HG03575 (cell line): ENCODE data around the gene RIMKLB.

Experiments used
- ATAC-seq: cut with Tn5 transposase; IDR thresholded peaks from one replicate; pipeline ENCODE4 v1.9.1; 2021; ENCODE audit not compliant: unreplicated experiment, insufficient number of reproducible peaks, low FRiP score; ENCODE audit errors: extremely low read depth

The RIMKLB gene, protein sequence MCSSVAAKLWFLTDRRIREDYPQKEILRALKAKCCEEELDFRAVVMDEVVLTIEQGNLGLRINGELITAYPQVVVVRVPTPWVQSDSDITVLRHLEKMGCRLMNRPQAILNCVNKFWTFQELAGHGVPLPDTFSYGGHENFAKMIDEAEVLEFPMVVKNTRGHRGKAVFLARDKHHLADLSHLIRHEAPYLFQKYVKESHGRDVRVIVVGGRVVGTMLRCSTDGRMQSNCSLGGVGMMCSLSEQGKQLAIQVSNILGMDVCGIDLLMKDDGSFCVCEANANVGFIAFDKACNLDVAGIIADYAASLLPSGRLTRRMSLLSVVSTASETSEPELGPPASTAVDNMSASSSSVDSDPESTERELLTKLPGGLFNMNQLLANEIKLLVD

DNA sequence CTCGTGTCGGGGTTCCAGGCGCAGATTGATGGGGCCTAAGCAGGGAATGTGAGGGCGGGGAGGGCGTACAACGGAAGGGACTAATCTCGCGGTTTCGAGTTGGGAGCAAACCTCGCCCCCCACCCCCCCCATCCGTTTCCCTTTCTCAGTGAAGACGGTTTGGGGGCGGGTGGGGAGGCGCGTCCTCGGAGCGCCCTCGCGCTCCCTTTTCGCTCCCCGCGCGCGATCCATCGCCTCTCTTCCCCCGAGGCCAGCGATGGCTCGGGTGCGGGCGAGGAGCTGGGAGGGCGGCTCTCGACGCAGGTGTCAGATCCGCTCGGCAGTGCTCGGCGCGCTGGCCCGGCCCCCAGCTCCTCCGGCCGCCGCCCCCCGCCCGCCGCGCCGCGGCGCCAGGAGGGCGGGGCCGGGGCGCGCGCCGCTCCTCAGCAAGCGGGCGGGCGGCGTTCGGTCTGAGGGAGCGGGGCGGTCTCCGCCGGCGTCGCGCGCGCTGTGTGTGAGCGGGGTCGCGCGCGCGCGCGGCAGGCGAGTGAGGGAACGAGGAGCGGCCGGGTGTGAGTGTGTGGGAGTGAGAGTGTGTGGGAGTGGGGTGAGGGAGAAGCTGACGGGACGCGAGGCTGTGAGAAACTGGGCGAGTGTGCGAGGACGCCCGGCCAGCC lies at the start of gene RIMKLB:
RIMKLB (plus strand) TSS at position 516 of the 656 bp plus-strand sequence. CDS start 15,876 bp downstream, outside the sequence.
- ATAC-seq: no peak

DNA sequence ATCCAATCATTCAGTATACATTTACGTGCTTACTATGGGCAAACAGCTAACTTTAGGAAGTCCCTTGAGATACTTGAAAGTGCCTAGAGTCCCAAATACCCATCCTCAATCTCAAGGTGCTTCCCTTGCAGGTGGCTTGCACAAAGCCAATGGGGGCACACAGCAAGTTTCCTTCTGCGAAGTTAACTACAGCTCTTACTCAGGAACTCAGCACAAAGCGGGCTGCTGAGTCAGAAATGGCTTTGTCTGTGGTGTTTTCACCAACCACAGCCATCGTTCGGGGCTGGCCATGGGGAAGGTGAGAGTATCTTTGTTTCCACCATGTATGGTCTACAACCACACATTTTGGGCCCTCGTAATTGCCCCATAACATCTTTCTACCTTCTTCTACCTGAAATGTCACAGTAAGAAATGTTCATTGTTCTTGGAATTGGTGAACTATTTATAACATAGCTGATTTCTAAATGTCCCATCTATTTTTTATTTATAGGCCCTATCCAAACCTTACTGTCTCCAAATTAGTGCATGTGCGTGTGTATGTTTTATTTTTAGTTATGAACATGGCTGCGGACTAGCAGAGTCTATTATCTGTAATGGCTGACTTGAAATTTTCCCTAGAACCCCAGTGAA lies 49.1 kb upstream of the RIMKLB start:
- peak; percentile 53 for ATAC-seq

GRCh38 chr12:8655421-8655820 lies 42.4 kb upstream of the RIMKLB start:
- no peak for ATAC-seq

DNA sequence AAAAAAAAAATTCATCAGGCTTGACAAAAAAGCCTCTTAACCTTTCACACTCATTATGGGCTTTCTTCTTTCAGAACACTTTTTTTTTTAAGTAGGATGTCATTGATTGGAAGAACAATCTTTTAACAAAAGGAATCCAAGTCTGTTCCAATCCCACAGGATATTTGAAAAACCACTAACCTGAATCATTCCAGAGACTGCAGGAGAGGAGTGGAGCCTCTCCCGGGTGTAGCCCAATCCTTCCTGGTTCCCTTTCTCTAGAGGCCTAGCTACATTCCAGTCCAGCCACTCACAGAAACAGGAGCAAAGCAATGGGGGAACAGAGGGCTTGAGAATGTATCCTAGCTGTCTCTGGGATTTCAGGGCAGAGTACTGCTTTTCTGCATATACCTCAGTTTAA lies 39.4 kb upstream of the RIMKLB start:
- no peak for ATAC-seq

DNA sequence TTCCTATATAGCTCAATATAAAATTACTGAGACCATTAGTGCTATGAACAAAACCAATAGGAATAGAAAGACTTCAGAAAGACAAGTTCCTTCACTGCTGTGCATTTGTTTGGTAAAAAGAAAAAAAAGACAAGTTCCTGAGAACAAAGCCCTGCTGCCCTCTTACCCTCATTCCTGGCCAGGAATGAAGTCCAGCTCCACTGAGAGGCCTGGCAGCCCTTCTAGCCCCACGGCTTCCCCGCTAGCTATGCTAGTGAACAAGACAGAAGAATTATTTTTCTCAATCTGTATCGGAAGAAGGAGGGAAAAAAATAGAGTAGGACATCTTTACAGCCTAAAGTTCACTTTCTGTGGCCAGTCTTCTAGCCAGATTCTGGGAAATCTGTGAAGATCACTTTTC lies 36.8 kb upstream of the RIMKLB start:
- ATAC-seq: no peak

DNA sequence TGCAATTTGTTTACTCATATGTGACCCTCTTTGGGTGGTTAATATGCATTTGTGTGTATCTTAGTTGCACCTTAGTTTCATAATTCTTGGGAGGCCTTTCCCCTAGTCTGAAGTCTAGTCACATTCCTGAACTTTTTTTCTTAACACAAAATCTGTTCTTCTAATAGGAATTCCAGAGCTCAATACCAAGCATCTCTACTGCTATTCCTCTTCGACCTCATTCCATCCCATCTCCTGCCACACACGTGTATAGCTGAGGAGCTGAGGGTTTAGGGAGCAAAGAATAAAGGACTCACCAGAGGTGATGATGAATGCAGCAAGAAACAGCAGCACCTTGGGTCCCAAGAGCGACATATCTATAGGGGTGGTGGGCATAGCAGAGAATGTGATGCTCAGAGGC lies 36.0 kb upstream of the RIMKLB start:
- no peak for ATAC-seq

GRCh38 chr12:8662593-8662992 lies 35.2 kb upstream of the RIMKLB start, which contains the start of gene MFAP5:
Gene MFAP5, minus strand, starts transcription at chr12:8662826. Its CDS starts 722 bp downstream, at chr12:8662104.
- ATAC-seq: no peak

DNA sequence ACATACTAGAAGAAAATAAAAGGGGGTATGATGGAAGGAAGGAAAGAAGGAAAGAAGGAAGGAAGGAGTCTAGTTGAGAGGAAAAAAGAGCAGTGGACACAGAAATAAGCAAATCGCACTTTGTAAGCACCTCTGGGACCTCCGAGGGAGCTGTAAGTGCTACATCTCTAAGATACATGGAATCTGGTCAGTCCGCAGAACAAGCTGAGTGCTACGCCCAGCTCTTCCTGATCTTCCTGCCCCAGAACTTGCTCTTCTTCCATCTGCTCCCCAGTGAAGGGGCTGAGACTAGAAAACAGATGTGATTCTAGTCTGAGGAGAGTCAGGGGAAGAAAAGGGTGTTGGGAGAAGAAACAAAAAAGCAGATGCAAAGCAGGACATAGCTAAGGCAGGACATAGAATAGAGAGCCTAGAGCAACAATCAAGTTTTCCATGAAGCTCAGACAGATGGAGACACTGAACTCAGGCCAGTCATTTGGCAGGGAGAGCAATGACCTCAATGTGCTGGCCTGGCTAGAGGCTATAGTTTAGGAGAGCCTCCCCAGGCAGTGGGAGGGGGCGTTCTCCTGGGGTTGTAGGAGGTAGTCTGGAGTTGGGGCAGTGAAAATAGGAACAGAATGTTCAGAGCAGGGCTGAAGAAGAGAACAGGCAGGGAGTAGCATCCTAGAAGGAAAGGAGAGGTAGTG lies 33.4 kb upstream of the RIMKLB start:
- ATAC-seq: no peak

DNA sequence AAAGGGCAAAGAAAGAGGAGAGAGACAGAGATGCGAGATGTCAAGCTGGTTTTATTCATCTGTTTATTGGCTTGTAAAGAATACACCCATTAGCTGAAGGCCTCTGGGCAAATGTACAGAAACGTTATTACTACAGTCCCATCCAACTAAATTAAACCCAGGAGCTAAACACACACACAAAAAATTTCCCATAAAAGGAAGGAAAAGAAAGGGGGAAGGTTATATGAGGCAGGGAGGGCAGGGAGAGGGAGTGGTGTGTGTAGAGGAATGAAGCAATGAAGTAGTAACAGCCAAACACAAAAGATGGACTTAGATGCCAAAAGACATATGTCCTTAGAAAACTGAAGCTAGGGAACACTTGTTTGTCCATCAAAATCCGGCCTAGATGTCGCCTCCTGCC lies 32.0 kb upstream of the RIMKLB start:
- no peak for ATAC-seq

DNA sequence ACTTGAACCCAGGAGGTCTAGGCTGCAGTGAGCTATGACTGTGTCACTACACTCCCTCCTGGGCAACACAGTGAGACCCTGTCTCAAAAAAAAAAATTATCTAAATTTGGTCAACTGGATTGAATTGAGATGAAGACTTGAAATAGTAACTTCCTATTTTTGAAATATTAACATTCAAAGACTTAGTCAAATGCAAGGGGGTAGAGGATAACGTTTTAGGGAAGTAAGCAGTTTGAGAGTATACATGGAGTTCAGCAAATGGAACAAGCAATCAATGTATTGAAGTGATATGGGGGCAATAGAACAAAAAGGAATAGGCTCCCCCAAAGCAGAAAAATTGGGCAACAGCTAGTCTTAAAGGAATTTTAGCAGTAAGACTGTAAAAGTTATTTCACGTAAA lies 30.5 kb upstream of the RIMKLB start:
- no peak for ATAC-seq

DNA sequence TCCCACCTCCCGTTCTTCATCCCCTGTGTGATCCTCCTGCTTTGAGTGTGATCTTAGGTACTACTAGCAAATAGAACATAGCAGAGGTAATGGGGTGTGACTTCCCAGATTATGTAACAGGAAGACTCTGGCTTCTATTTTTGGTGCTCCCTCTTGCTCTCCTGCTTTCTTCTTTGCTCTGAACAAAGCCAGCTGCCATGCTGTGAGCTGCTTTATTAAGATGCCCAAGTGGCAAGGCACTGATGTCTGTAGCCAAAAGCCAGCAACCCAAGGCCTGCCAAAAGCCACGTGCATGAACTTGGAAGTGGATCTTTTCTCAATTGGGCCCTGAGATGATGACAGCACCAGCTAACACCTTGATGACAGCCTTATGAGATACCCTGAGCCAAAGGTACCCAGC lies 29.4 kb upstream of the RIMKLB start:
- no peak for ATAC-seq

GRCh38 chr12:8672381-8672780 lies 25.4 kb upstream of the RIMKLB start:
- ATAC-seq: no peak

GRCh38 chr12:8675591-8676036 lies 22.2 kb upstream of the RIMKLB start:
- ATAC-seq: no peak

DNA sequence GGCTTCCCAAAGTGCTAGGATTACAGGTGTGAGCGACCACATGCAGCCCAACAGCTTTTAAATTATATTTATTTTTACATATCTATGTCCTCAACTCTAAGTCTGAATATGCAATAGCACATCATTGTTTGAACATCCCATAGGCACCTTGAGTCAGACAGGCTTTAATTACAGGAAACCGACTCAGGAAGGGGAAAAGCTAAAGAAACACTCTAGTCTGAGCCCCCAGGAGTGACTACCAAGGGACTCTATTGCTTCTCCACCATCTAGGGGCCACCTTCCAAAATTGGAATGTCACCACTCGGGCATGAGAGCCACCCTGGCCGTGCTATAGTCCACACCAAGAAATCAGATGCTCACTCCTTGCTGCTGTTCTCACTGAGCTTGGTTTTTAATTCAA lies 21.1 kb upstream of the RIMKLB start:
- ATAC-seq: no peak

GRCh38 chr12:8677362-8677761 lies 20.4 kb upstream of the RIMKLB start:
- no peak for ATAC-seq

GRCh38 chr12:8678661-8679111 lies 19.1 kb upstream of the RIMKLB start:
- no peak for ATAC-seq

DNA sequence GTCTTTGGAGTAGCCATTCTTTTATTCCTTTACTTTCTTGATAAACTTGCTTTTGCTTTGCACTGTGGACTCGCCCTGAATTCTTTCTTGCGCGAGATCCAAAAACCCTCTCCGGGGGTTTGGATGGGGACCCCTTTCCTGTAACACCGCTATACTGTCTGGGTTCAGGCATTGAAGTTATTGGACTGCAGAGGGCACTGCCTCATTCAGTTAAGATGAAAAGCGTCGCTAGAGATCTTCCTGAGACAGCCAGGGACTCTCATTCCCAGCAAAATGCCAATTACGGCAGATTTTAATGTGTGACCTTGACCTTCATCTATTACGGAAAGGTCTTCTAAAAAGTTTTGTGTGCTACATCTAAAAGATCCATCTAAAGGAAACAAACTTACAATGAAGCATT lies 17.3 kb upstream of the RIMKLB start:
- no peak for ATAC-seq

- ATAC-seq: no peak
Measured at GRCh38 chr12:8681129-8681884, 16.5 kb upstream of the RIMKLB start.

DNA sequence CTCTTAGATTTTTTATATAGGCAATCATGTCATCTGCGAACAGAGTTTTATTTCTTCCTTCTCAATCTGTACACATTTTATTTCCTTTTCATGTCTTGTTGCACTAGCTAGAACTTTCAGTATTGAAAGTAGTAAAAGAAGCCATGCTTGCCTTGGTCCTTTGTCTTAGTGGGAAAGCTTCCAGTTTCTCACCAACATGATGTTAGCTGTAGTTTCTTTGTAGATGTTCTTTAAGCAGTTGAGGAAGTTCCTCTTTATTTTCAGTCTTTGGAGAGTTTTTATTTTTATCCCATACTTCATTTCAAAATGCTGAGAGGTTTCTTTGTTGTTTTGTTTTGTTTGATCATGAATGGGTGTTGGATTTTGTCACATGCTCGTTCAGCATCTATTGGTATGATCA lies 12.7 kb upstream of the RIMKLB start:
- no peak for ATAC-seq
